ENCODE data around the gene TESPA1. TPM values are rescaled to one million over a fixed set of nuclear protein-coding genes. Genes with fewer than 3 reads are reported as not detected.

TESPA1 gene
- total and polyA plus RNA-seq, 2 of the 4 experiments (the other 2 are of a cell fraction) = not detected

DNA sequence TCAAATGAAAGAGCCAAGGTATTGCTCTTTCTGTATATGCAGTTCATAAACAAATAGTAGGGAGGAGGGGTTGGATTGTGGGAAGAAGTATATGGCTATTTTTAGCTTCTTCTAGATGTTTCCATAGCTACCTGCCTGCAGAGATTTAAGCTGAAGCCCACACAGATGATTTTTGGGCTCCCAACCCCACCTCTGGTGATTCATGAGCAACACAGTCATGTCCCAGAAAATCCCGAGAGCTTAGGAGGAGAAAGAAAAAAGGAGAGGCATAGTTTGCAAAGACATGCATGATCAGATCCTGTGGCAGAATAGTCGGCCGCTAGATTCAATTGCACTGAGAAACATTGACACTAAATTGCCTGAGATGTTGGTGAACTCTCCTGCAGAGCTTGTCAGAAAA is 13.8 kb downstream of the TESPA1 start:
- Histone ChIP-seq H3K14ac (replicated peaks; ENCODE audit: low read depth, low read length) (no peak overlapping the region), H3K9ac (ENCODE audit: low read depth, low read length) (no peak overlapping the region), H3K4me2 (ENCODE audit: low read depth, low read length) (no peak overlapping the region), H4K5ac (ENCODE audit: low read depth, low read length) (no peak overlapping the region), H2BK20ac (ENCODE audit: low read depth, low read length) (no peak overlapping the region), H3K18ac (ENCODE audit: low read depth, low read length) (no peak overlapping the region), H2AK5ac (ENCODE audit: low read depth, low read length) (no peak overlapping the region), H4K91ac (ENCODE audit: insufficient read depth, low read depth, low read length) (no peak overlapping the region), H3K79me1 (ENCODE audit: low read depth in 1 of 2, low read length in 2 of 2) (no peaks in the 10 kb centered on the region), H3K9me1 (ENCODE audit: insufficient read depth, low read length) (no peaks in the 10 kb centered on the region), H3K27ac (ENCODE audit: insufficient read depth, low read length) (no peak overlapping the region), H2AFZ (replicated peaks; ENCODE audit: low read length, poor library complexity) (no peak overlapping the region), H2BK15ac (ENCODE audit: low read depth, low read length) (no peak overlapping the region), H4K8ac (ENCODE audit: low read depth in 2 of 2, low read length in 2 of 2) (no peak overlapping the region), H4K20me1 (ENCODE audit: insufficient read depth, low read length) (no peaks in the 10 kb centered on the region), H3K4me3 (ENCODE audit: insufficient read depth, low read depth, low read length) (no peak overlapping the region), H3K9me3 (ENCODE audit: control insufficient read depth, insufficient read depth, low read length) (no peaks in the 10 kb centered on the region), H2AK9ac (replicated peaks; ENCODE audit: low read depth, low read length, poor library complexity) (no peak overlapping the region), H2BK120ac (ENCODE audit: low read depth, low read length) (no peak overlapping the region), H3K36me3 (ENCODE audit: control insufficient read depth, insufficient read depth, low read length) (no peaks in the 10 kb centered on the region), H2BK5ac (ENCODE audit: low read depth, low read length, poor library complexity, severe bottlenecking) (no peak overlapping the region), H3K56ac (ENCODE audit: extremely low read depth, insufficient read depth, low read length) (no peak overlapping the region), H3K4ac (ENCODE audit: low read depth, low read length) (no peak overlapping the region), H3K23ac (ENCODE audit: low read depth, low read length) (no peak overlapping the region), H3K27me3 (ENCODE audit: control insufficient read depth, insufficient read depth, low read length) (peaks cover 1% of the 10 kb centered on the region; the same call in 1 of the 2 replicates), H3K4me1 (ENCODE audit: control insufficient read depth, insufficient read depth, low read length) (no peaks in the 10 kb centered on the region)
- in situ Hi-C loops (cut with MboI; ENCODE audit: low sequenced_read_pairs) = no loop called here
- intact Hi-C loops (cut with micrococcal nuclease) = no loop called here
- no CpG with 5 or more reads among the region's 3 CpGs for WGBS, 2 experiments (ENCODE audit: extremely low coverage in 2 of 2, insufficient read length in 1 of 2)
- ChIA-PET POLR2A (ENCODE audit: unreplicated experiment) (no interaction called here), CTCF (interaction anchor here (0.9 kb wide), 1 partner anchor 23 kb away, joined by 3 read pairs; no protein-coding TSS in a partner anchor)
- DNase-seq = no peak
- TF ChIP-seq CEBPB (IDR thresholded peaks at IDR 0.05; ENCODE audit: low read depth, low read length) = no peak
- TF ChIP-seq CTCF (conservative IDR thresholded peaks at IDR 0.05; ENCODE audit: low read depth, low read length) = no peak
- no peak for TF ChIP-seq RFX5 (IDR thresholded peaks at IDR 0.05; ENCODE audit: low read depth, low read length)
- no peak for TF ChIP-seq RAD21 (IDR thresholded peaks at IDR 0.05; ENCODE audit: low read length)
- TF ChIP-seq FOS (IDR thresholded peaks at IDR 0.05; ENCODE audit: low read depth, low read length) = no peak
- TF ChIP-seq, protein P1, sequence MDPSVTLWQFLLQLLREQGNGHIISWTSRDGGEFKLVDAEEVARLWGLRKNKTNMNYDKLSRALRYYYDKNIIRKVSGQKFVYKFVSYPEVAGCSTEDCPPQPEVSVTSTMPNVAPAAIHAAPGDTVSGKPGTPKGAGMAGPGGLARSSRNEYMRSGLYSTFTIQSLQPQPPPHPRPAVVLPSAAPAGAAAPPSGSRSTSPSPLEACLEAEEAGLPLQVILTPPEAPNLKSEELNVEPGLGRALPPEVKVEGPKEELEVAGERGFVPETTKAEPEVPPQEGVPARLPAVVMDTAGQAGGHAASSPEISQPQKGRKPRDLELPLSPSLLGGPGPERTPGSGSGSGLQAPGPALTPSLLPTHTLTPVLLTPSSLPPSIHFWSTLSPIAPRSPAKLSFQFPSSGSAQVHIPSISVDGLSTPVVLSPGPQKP (IDR thresholded peaks at IDR 0.05; ENCODE audit: borderline replicate concordance, low read depth, low read length) = no peak
- TF ChIP-seq MXI1 (IDR thresholded peaks at IDR 0.05; ENCODE audit: borderline replicate concordance, low read depth, low read length) = no peak
- TF ChIP-seq MAZ (IDR thresholded peaks at IDR 0.05; ENCODE audit: borderline replicate concordance, low read depth, low read length) = no peak
- TF ChIP-seq NFE2L2 (IDR thresholded peaks at IDR 0.05; ENCODE audit: low read depth, low read length) = no peak
- TF ChIP-seq MAFK (IDR thresholded peaks at IDR 0.05; ENCODE audit: low read depth, low read length) = no peak
- no peak for TF ChIP-seq BHLHE40 (IDR thresholded peaks at IDR 0.05; ENCODE audit: low read depth, low read length)
- no peak for TF ChIP-seq RCOR1 (IDR thresholded peaks at IDR 0.05; ENCODE audit: insufficient replicate concordance, low read length)
- TF ChIP-seq SMC3 (IDR thresholded peaks at IDR 0.05; ENCODE audit: low read depth, low read length) = no peak
- TF ChIP-seq POLR2A (IDR thresholded peaks at IDR 0.05; ENCODE audit: low read depth, low read length) = no peak
- TF ChIP-seq CHD1 (IDR thresholded peaks at IDR 0.05; ENCODE audit: low read depth, low read length) = no peak
- TF ChIP-seq USF2 (IDR thresholded peaks at IDR 0.05; ENCODE audit: low read depth, low read length) = no peak
- dilution Hi-C loops (cut with HindIII; ENCODE audit: low sequenced_read_pairs, unreplicated experiment) = no loop called here
- no TSS peak for BruUV-seq (replicated peaks)
- no peak for ATAC-seq (ENCODE audit: low read depth)

All from IMR-90 (cell line).